Skeletal muscle cell (primary cell): ENCODE results near the gene SLC10A6.

Experiments
- DNase-seq: peaks from one replicate; pipeline ENCODE4 v3.0.0-alpha.2; 2010; ENCODE audit warnings: low read depth
- H3K4me3 ChIP-seq: 2 replicates; pipeline ENCODE4 v1.5.1; 2011; ENCODE audit warnings: low read depth, mild to moderate bottlenecking, control low read depth, low read length, moderate library complexity

SLC10A6 gene

GRCh38 chr4:86810847-86811246, 38.3 kb downstream of the SLC10A6 start:
- no peak for DNase-seq
- H3K4me3 ChIP-seq: no peak overlapping the region

- DNase-seq: no peak
These were observed 39.4 kb downstream of the SLC10A6 start for GRCh38 chr4:86809809-86810208.

DNA sequence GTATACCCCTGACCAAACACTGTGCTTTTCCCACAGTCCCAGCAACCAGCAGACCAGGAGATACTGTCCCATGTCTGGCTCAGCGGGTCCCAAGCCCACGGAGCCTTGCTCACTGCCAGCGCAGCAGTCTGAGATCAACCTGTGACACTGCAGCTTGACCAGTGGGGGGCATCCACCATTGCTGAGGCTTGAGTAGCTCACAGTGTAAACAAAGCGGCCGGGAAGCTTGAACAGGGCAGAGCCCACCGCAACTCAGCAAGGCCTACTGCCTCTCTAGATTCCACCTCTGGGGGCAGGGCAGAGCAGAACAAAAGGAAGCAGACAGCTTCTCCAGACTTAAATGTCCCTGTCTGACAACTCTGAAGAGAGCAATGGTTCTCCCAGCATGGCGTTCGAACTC, 58.1 kb downstream of the SLC10A6 start:
- H3K4me3 ChIP-seq: no peak overlapping the region
- DNase-seq: no peak

More at GRCh38 chr4:86809809-86810208, 39.4 kb downstream of the SLC10A6 start:
- no peak overlapping the region for H3K4me3 ChIP-seq

- no peak for DNase-seq
- no peak overlapping the region for H3K4me3 ChIP-seq
These were observed 60.4 kb downstream of the SLC10A6 start for GRCh38 chr4:86788826-86789225.

- DNase-seq: no peak
- no peak overlapping the region for H3K4me3 ChIP-seq
These were observed 71.0 kb downstream of the SLC10A6 start for GRCh38 chr4:86778175-86778574.

DNA sequence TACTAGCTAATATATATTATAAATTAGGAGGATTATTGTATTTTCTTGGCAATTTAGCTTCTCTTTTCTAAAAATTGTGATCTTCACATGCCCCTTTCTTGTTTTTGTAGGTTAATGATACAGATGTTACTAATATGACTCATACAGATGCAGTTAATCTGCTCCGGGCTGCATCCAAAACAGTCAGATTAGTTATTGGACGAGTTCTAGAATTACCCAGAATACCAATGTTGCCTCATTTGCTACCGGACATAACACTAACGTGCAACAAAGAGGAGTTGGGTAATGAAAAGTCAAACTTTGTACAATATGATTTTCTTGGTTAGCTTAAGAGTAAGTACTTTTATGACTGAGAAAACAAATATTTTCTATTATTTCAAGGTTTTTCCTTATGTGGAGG, 74.1 kb downstream of the SLC10A6 start:
- no peak overlapping the region for H3K4me3 ChIP-seq
- no peak for DNase-seq
